Aorta (tissue), 5 donors: ENCODE results near the gene ETV2. TPM values are rescaled to one million over a fixed set of nuclear protein-coding genes. Genes with fewer than 3 reads are reported as not detected.
A peak's percentile ranks its signal among the peaks of the same experiment; 100 is the strongest.

Experiments
- ATAC-seq: fragments of 200-7000 bp; cut with Tn5 transposase; one replicate; pipeline ENCODE4 v1.9.1; 2022; ENCODE audit warnings: moderate library complexity; ENCODE audit not compliant: low FRiP score
- DNase-seq, 2 donors: peaks; one replicate each; pipeline ENCODE4 v3.0.0-alpha.2; 2020
- H3K27ac ChIP-seq, 2 donors: one replicate each; pipeline ENCODE4 v1.5.1; 2013; ENCODE audit warnings: low read length in 2 of 2, mild to moderate bottlenecking in 2 of 2, moderate library complexity in 2 of 2, control low read depth in 1 of 2, inconsistent platforms in 1 of 2, low read depth in 1 of 2
- H3K27me3 ChIP-seq, 2 donors: one replicate each; pipeline ENCODE4 v1.6.1; 2013; ENCODE audit warnings: control low read depth in 1 of 2, low read length in 1 of 2, mild to moderate bottlenecking in 1 of 2, moderate library complexity in 1 of 2; ENCODE audit not compliant: insufficient read depth in 2 of 2, control insufficient read depth in 1 of 2
- H3K36me3 ChIP-seq, 2 donors: one replicate each; pipeline ENCODE4 v1.6.1; 2013; ENCODE audit warnings: control low read depth in 1 of 2, low read length in 1 of 2, mild to moderate bottlenecking in 1 of 2; ENCODE audit not compliant: insufficient read depth in 2 of 2, control insufficient read depth in 1 of 2
- H3K4me1 ChIP-seq, 2 donors: one replicate each; pipeline ENCODE4 v1.6.1; 2013; ENCODE audit warnings: low read length in 2 of 2, control low read depth in 1 of 2, mild to moderate bottlenecking in 1 of 2, moderate library complexity in 1 of 2; ENCODE audit not compliant: insufficient read depth in 2 of 2, control insufficient read depth in 1 of 2
- H3K4me3 ChIP-seq, 2 donors: one replicate each; pipeline ENCODE4 v1.5.1; 2013; ENCODE audit warnings: low read length in 2 of 2, control low read depth in 1 of 2, mild to moderate bottlenecking in 1 of 2
- H3K9me3 ChIP-seq: one replicate; pipeline ENCODE4 v1.6.1; 2013; ENCODE audit warnings: mild to moderate bottlenecking, low read length; ENCODE audit not compliant: control insufficient read depth
- WGBS, 2 donors: extraction: QIAGEN DNeasy Blood & Tissue Kit; methylation state at CpG; one replicate each; pipeline ENCODE4 v1.1.7; 2013; 5-methylcytosine and 5-hydroxymethylcytosine counted together
- intact Hi-C, 2 donors: fragments of 100-400 bp; cut with DNase I; formaldehyde crosslinking; loops; one replicate each; pipeline versions ENCODE4 v1.14.2 to v1.15.0; 2022
- polyA plus RNA-seq, 2 donors: library from polyadenylated mRNA; stranded (reverse); fragments of 200-250 nt; gene quantifications; one replicate each; pipeline ENCODE4 v1.2.3, GENCODE V29; 2013
- total RNA-seq, 2 donors: library from RNA; stranded (reverse); fragmentation: NEBNext Ultra II Directional; extraction: Animal tissue kit (Norgen Biotek cat#: 25700); gene quantifications; one replicate each; pipeline ENCODE4 v1.2.1, GENCODE V29; 2021
- donor health status: healthy with polysubstance abuse.
- donor health status: Bipolar disorder and iron deficiency.
- donor health status: DM: no; HTN: no; CAD: no.
- donor health status: DM: no; HTN: no; CAD: no.
- donor health status: DM: yes; HTN: yes; CAD: no.

ETV2 gene
- total and polyA plus RNA-seq, 4 donors = 0.46 to 1.9 (median 0.92) TPM

GRCh38 chr19:35607661-35608060 lies 33.9 kb upstream of the ETV2 start:
- Histone ChIP-seq H3K4me3 (no peak overlapping the region), H3K9me3 (peaks cover 2% of the 10 kb centered on the region), H3K27me3 (no peaks in the 10 kb centered on the region), H3K36me3 (no peaks in the 10 kb centered on the region), H3K4me1 (no peaks in the 10 kb centered on the region), H3K27ac (no peak overlapping the region)
- intact Hi-C loops = no loop called here
- ATAC-seq (no peak), DNase-seq (no peak)
- 81 to 82% methylated on average over 3 of the region's 3 CpGs for whole genome bisulfite sequencing, 2 donors

- Histone ChIP-seq H3K9me3 (peaks cover 2% of the 10 kb centered on the region), H3K4me3 (no peak overlapping the region), H3K27ac (no peak overlapping the region), H3K27me3 (no peaks in the 10 kb centered on the region), H3K36me3 (no peaks in the 10 kb centered on the region), H3K4me1 (no peaks in the 10 kb centered on the region)
- DNase-seq (no peak), ATAC-seq (no peak)
- intact Hi-C loops = no loop called here
- 71 to 81% methylated on average over 2 of the region's 2 CpGs for WGBS, 2 donors
Measured at GRCh38 chr19:35608251-35608650, 33.3 kb upstream of the ETV2 start.

- DNase-seq = no peak
- no peaks in the 10 kb centered on the region for H3K4me1 ChIP-seq
- H3K27ac ChIP-seq = no peak overlapping the region
- no peaks in the 10 kb centered on the region for H3K36me3 ChIP-seq
- intact Hi-C loops = loop anchor here (5.0 kb wide), 2 partner anchors 63 to 103 kb away; partner anchors contain the start of gene TMEM147 (in 2 of the 2)
- no peak overlapping the region for H3K4me3 ChIP-seq
- H3K9me3 ChIP-seq = peaks cover 2% of the 10 kb centered on the region
- 72 to 75% methylated on average over 6 of the region's 6 CpGs for WGBS, 2 donors
- no peaks in the 10 kb centered on the region for H3K27me3 ChIP-seq
- no peak for ATAC-seq
Measured at GRCh38 chr19:35609851-35610353, 31.6 kb upstream of the ETV2 start.

- WGBS, 2 donors = 31 to 44% methylated on average over 9 of the region's 9 CpGs
- peak overlapping the region in 1 of 2 donors; percentile 14 for H3K4me3 ChIP-seq
- no peaks in the 10 kb centered on the region for H3K36me3 ChIP-seq
- H3K27me3 ChIP-seq = no peaks in the 10 kb centered on the region
- no peaks in the 10 kb centered on the region for H3K4me1 ChIP-seq
- H3K9me3 ChIP-seq = peaks cover 2% of the 10 kb centered on the region
- H3K27ac ChIP-seq = no peak overlapping the region
- ATAC-seq (no peak), DNase-seq (no peak)
- intact Hi-C loops = loop anchor here (5.0 kb wide), 2 partner anchors 65 to 105 kb away; partner anchors contain the start of gene TMEM147 (in 2 of the 2)
Measured at GRCh38 chr19:35612224-35612558, 29.4 kb upstream of the ETV2 start.

- Histone ChIP-seq H3K9me3 (peaks cover 2% of the 10 kb centered on the region), H3K4me1 (no peaks in the 10 kb centered on the region), H3K4me3 (peak within 1 kb of the TSS; percentile 20 to 66), H3K27ac (no peak within 1 kb of the TSS), H3K27me3 (no peaks in the 10 kb centered on the region), H3K36me3 (no peaks in the 10 kb centered on the region)
- ATAC-seq (peak; percentile 98), DNase-seq (peak; percentile 94 to 98)
- 0 to 1% methylated on average over 47 of the region's 47 CpGs for WGBS, 2 donors
- intact Hi-C loops = loop anchor here (5.0 kb wide), 2 partner anchors 65 to 105 kb away; partner anchors contain the start of gene TMEM147 (in 2 of the 2)
Measured at GRCh38 chr19:35612559-35613321, 28.8 kb upstream of the ETV2 start, which contains the start of gene HAUS5. Gene HAUS5, plus strand, starts transcription at chr19:35612735. Its CDS starts 60 bp downstream, at chr19:35612795.

GRCh38 chr19:35613574-35613973 lies 28.0 kb upstream of the ETV2 start:
- intact Hi-C loops = loop anchor here (5.0 kb wide), 2 partner anchors 66 to 106 kb away; partner anchors contain the start of gene TMEM147 (in 2 of the 2)

GRCh38 chr19:35615036-35615435 lies 26.5 kb upstream of the ETV2 start:
- no peaks in the 10 kb centered on the region for H3K9me3 ChIP-seq
- WGBS, 2 donors = 88 to 92% methylated on average over 17 of the region's 17 CpGs
- ATAC-seq (no peak), DNase-seq (no peak)
- no peak overlapping the region for H3K4me3 ChIP-seq
- no peak overlapping the region for H3K27ac ChIP-seq
- H3K4me1 ChIP-seq = no peaks in the 10 kb centered on the region
- H3K27me3 ChIP-seq = no peaks in the 10 kb centered on the region
- intact Hi-C loops = no loop called here
- no peaks in the 10 kb centered on the region for H3K36me3 ChIP-seq

More at GRCh38 chr19:35613574-35613973, 28.0 kb upstream of the ETV2 start:
- H3K36me3 ChIP-seq = no peaks in the 10 kb centered on the region
- no peaks in the 10 kb centered on the region for H3K4me1 ChIP-seq
- WGBS, 2 donors = 86 to 89% methylated on average over 1 of the region's 1 CpG
- no peaks in the 10 kb centered on the region for H3K27me3 ChIP-seq
- H3K4me3 ChIP-seq = no peak overlapping the region
- no peak overlapping the region for H3K27ac ChIP-seq
- H3K9me3 ChIP-seq = no peaks in the 10 kb centered on the region
- ATAC-seq (no peak), DNase-seq (no peak)

- no peaks in the 10 kb centered on the region for H3K9me3 ChIP-seq
- no peaks in the 10 kb centered on the region for H3K27me3 ChIP-seq
- intact Hi-C loops = no loop called here
- H3K4me1 ChIP-seq = no peaks in the 10 kb centered on the region
- WGBS, 2 donors = 69 to 80% methylated on average over 7 of the region's 7 CpGs
- H3K36me3 ChIP-seq = no peaks in the 10 kb centered on the region
- no peak for DNase-seq
- H3K27ac ChIP-seq = no peak overlapping the region
- ATAC-seq = no peak
- H3K4me3 ChIP-seq = no peak overlapping the region
Measured at GRCh38 chr19:35618857-35619256, 22.7 kb upstream of the ETV2 start.
